ENCODE results near the gene PCDH9. TPM values are rescaled to one million over a fixed set of nuclear protein-coding genes. Genes with fewer than 3 reads are reported as not detected.

The PCDH9 gene
- total and polyA plus RNA-seq, 2 of the 13 experiments (the other 11 are each of a cell fraction or from before 2014, with no cell fraction given), result 0.09 TPM; not detected in 1

GRCh38 chr13:66965181-66965580 is 265.0 kb downstream of the PCDH9 start (continued):
- TF ChIP-seq IRF9 (CRISPR knock-in tag; IDR thresholded peaks at IDR 0.05; ENCODE audit: borderline replicate concordance), result no peak

GRCh38 chr13:66962953-66963352 is 267.2 kb downstream of the PCDH9 start:
- no peak for FAIRE-seq
- 37% methylated on average over 4 of the region's 4 CpGs for WGBS (ENCODE audit: low lambda C conversion rate)
- CTCF ChIA-PET (ENCODE audit: low intra/inter-chr PET ratio, low total read pairs), result no interaction called here

GRCh38 chr13:66958611-66959010 is 271.5 kb downstream of the PCDH9 start:
- POLR2A ChIA-PET, result no interaction called here
- Histone ChIP-seq H3K9me3 (ENCODE audit: low read length) (no peaks in the 10 kb centered on the region), H2AFZ (ENCODE audit: low read length) (no peak overlapping the region), H3K36me3 (replicated peaks in 1 of 2; ENCODE audit: control insufficient read depth in 1 of 2, insufficient read depth in 2 of 2, low read length in 2 of 2) (no peaks in the 10 kb centered on the region), H3K27ac (ENCODE audit: extremely low read length, insufficient read depth, low read length) (no peak overlapping the region), H3K79me2 (ENCODE audit: insufficient read depth, low read length) (no peaks in the 10 kb centered on the region), H4K20me1 (ENCODE audit: insufficient read depth, low read length) (no peaks in the 10 kb centered on the region), H3K4me2 (ENCODE audit: low read depth, low read length) (no peak overlapping the region), H3K4me1 (ENCODE audit: insufficient read depth, low read length) (no peaks in the 10 kb centered on the region), H3K4me3 (replicated peaks in 1 of 3; ENCODE audit: insufficient read depth in 1 of 3, low read depth in 2 of 3, low read length in 3 of 3) (no peak overlapping the region), H3K9ac (ENCODE audit: insufficient read depth, low read depth, low read length) (no peak overlapping the region), H3K27me3 (ENCODE audit: control insufficient read depth in 1 of 2, insufficient read depth in 2 of 2, low read length in 2 of 2) (no peaks in the 10 kb centered on the region; a peak in 1 of 5 replicates)
- BruUV-seq (replicated peaks), result no TSS peak
- FAIRE-seq (no peak), ATAC-seq (no peak), DNase-seq (ENCODE audit: low spot score) (no peak)
- intact Hi-C loops (cut with micrococcal nuclease; ENCODE audit: unreplicated experiment), result no loop called here
- CTCF ChIA-PET (ENCODE audit: low intra/inter-chr PET ratio, low total read pairs), result no interaction called here
- 3% methylated on average over 3 of the region's 3 CpGs for WGBS (ENCODE audit: low lambda C conversion rate)
- in situ Hi-C loops (cut with HindIII; ENCODE audit: extremely low pct_ligation_motif_present, low pct_unique_long_range_greater_than_20kb), result no loop called here
- no peak for TF ChIP-seq ZNF607 (CRISPR knock-in tag; IDR thresholded peaks at IDR 0.05; ENCODE audit: borderline replicate concordance)
- no peak for TF ChIP-seq ZNF280D (CRISPR knock-in tag; IDR thresholded peaks at IDR 0.05)
- no peak for TF ChIP-seq ZNF598 (CRISPR knock-in tag; IDR thresholded peaks at IDR 0.05; ENCODE audit: borderline replicate concordance)
- no peak for TF ChIP-seq ZNF7 (CRISPR knock-in tag; IDR thresholded peaks at IDR 0.05)
- TF ChIP-seq ZNF296 (CRISPR knock-in tag; conservative IDR thresholded peaks at IDR 0.05), result no peak
- TF ChIP-seq PTBP1 (IDR thresholded peaks at IDR 0.05; ENCODE audit: low read depth, low read length, poor library complexity, severe bottlenecking), result no peak
- TF ChIP-seq ATM (IDR thresholded peaks at IDR 0.05; ENCODE audit: borderline replicate concordance), result no peak
- TF ChIP-seq MLXIP (CRISPR knock-in tag; IDR thresholded peaks at IDR 0.05; ENCODE audit: borderline replicate concordance), result no peak

More at GRCh38 chr13:66962953-66963352, 267.2 kb downstream of the PCDH9 start:
- Histone ChIP-seq H3K79me2 (ENCODE audit: insufficient read depth, low read length) (no peaks in the 10 kb centered on the region), H3K9me3 (ENCODE audit: low read length) (no peaks in the 10 kb centered on the region), H4K20me1 (ENCODE audit: insufficient read depth, low read length) (no peaks in the 10 kb centered on the region), H2AFZ (ENCODE audit: low read length) (no peak overlapping the region), H3K36me3 (replicated peaks in 1 of 2; ENCODE audit: control insufficient read depth in 1 of 2, insufficient read depth in 2 of 2, low read length in 2 of 2) (no peaks in the 10 kb centered on the region), H3K4me1 (ENCODE audit: insufficient read depth, low read length) (no peaks in the 10 kb centered on the region), H3K27ac (ENCODE audit: extremely low read length, insufficient read depth, low read length) (no peak overlapping the region), H3K4me2 (ENCODE audit: low read depth, low read length) (no peak overlapping the region), H3K4me3 (replicated peaks in 1 of 3; ENCODE audit: insufficient read depth in 1 of 3, low read depth in 2 of 3, low read length in 3 of 3) (no peak overlapping the region), H3K27me3 (ENCODE audit: control insufficient read depth in 1 of 2, insufficient read depth in 2 of 2, low read length in 2 of 2) (no peaks in the 10 kb centered on the region; a peak in 1 of 5 replicates), H3K9ac (ENCODE audit: insufficient read depth, low read depth, low read length) (no peak overlapping the region)
- no TSS peak for BruUV-seq (replicated peaks)
- POLR2A ChIA-PET, result no interaction called here
- intact Hi-C loops (cut with micrococcal nuclease; ENCODE audit: unreplicated experiment), result no loop called here
- ATAC-seq (no peak), DNase-seq (ENCODE audit: low spot score) (no peak)
- TF ChIP-seq KDM1A (CRISPR knock-in tag; IDR thresholded peaks at IDR 0.05), result no peak
- TF ChIP-seq MTA3 (CRISPR knock-in tag; IDR thresholded peaks at IDR 0.05), result no peak
- no peak for TF ChIP-seq ZBTB7B (CRISPR knock-in tag; IDR thresholded peaks at IDR 0.05)
- in situ Hi-C loops (cut with HindIII; ENCODE audit: extremely low pct_ligation_motif_present, low pct_unique_long_range_greater_than_20kb), result no loop called here
